ENCODE data around the gene RNLS. TPM values are rescaled to one million over a fixed set of nuclear protein-coding genes. Genes with fewer than 3 reads are reported as not detected.

Gene RNLS
- total RNA-seq, 1 donor from 2014 or later = 1.7 TPM

- Mint-ChIP-seq H3K4me1 (ENCODE audit: unreplicated experiment) (peaks cover 9% of the 10 kb centered on the region), H3K27me3 (ENCODE audit: unreplicated experiment) (peaks cover 5% of the 10 kb centered on the region), H3K27ac (ENCODE audit: unreplicated experiment) (no peak overlapping the region), H3K4me3 (ENCODE audit: unreplicated experiment) (no peak overlapping the region), H3K9me3 (ENCODE audit: unreplicated experiment) (no peaks in the 10 kb centered on the region), H3K36me3 (ENCODE audit: unreplicated experiment) (no peaks in the 10 kb centered on the region)
- no peak for DNase-seq (ENCODE audit: extremely low spot score, unreplicated experiment)
- no peak for TF ChIP-seq CTCF (IDR thresholded peaks at IDR 0.05)
Measured at GRCh38 chr10:88236121-88236743, 346.9 kb downstream of the RNLS start.

GRCh38 chr10:88234297-88234696 lies 348.8 kb downstream of the RNLS start:
- H3K27ac Mint-ChIP-seq (ENCODE audit: unreplicated experiment) = no peak overlapping the region
- DNase-seq (ENCODE audit: extremely low spot score, unreplicated experiment) = no peak
- peaks cover 9% of the 10 kb centered on the region for H3K4me1 Mint-ChIP-seq (ENCODE audit: unreplicated experiment)
- no peak overlapping the region for H3K4me3 Mint-ChIP-seq (ENCODE audit: unreplicated experiment)
- H3K36me3 Mint-ChIP-seq (ENCODE audit: unreplicated experiment) = no peaks in the 10 kb centered on the region
- H3K9me3 Mint-ChIP-seq (ENCODE audit: unreplicated experiment) = no peaks in the 10 kb centered on the region
- TF ChIP-seq CTCF (IDR thresholded peaks at IDR 0.05) = no peak
- peaks cover 2% of the 10 kb centered on the region for H3K27me3 Mint-ChIP-seq (ENCODE audit: unreplicated experiment)

GRCh38 chr10:88233870-88234269 lies 349.2 kb downstream of the RNLS start:
- no peak overlapping the region for H3K4me3 Mint-ChIP-seq (ENCODE audit: unreplicated experiment)
- H3K27me3 Mint-ChIP-seq (ENCODE audit: unreplicated experiment) = peaks cover 2% of the 10 kb centered on the region
- H3K9me3 Mint-ChIP-seq (ENCODE audit: unreplicated experiment) = no peaks in the 10 kb centered on the region
- no peak for DNase-seq (ENCODE audit: extremely low spot score, unreplicated experiment)
- no peak overlapping the region for H3K27ac Mint-ChIP-seq (ENCODE audit: unreplicated experiment)
- H3K36me3 Mint-ChIP-seq (ENCODE audit: unreplicated experiment) = no peaks in the 10 kb centered on the region
- H3K4me1 Mint-ChIP-seq (ENCODE audit: unreplicated experiment) = peaks cover 9% of the 10 kb centered on the region
- no peak for TF ChIP-seq CTCF (IDR thresholded peaks at IDR 0.05)

GRCh38 chr10:88232983-88233543 lies 350.1 kb downstream of the RNLS start:
- no peak for TF ChIP-seq CTCF (IDR thresholded peaks at IDR 0.05)
- no peak for DNase-seq (ENCODE audit: extremely low spot score, unreplicated experiment)
- Mint-ChIP-seq H3K4me3 (ENCODE audit: unreplicated experiment) (no peak overlapping the region), H3K4me1 (ENCODE audit: unreplicated experiment) (peaks cover 9% of the 10 kb centered on the region), H3K9me3 (ENCODE audit: unreplicated experiment) (no peaks in the 10 kb centered on the region), H3K36me3 (ENCODE audit: unreplicated experiment) (no peaks in the 10 kb centered on the region), H3K27ac (ENCODE audit: unreplicated experiment) (no peak overlapping the region), H3K27me3 (ENCODE audit: unreplicated experiment) (peaks cover 2% of the 10 kb centered on the region)

- Mint-ChIP-seq H3K4me3 (ENCODE audit: unreplicated experiment) (no peak overlapping the region), H3K9me3 (ENCODE audit: unreplicated experiment) (no peaks in the 10 kb centered on the region), H3K4me1 (ENCODE audit: unreplicated experiment) (peaks cover 16% of the 10 kb centered on the region), H3K27me3 (ENCODE audit: unreplicated experiment) (peaks cover 2% of the 10 kb centered on the region), H3K36me3 (ENCODE audit: unreplicated experiment) (no peaks in the 10 kb centered on the region), H3K27ac (ENCODE audit: unreplicated experiment) (no peak overlapping the region)
- DNase-seq (ENCODE audit: extremely low spot score, unreplicated experiment) = no peak
- no peak for TF ChIP-seq CTCF (IDR thresholded peaks at IDR 0.05)
Measured at GRCh38 chr10:88232029-88232895, 350.9 kb downstream of the RNLS start.

Data from osteocyte (in vitro differentiated cells).